Common myeloid progenitor, CD34-positive (primary cell): Measurements from ENCODE around the gene EYA4.

Source experiments
- CTCF ChIA-PET: fragments of 350-600 bp; sonication (Branson Sonifier 250); formaldehyde crosslinking; loops from one replicate; lab custom pipeline; 2021; ENCODE audit warnings: antibody characterized with exemption; lab: Charles Lee
- POLR2A ChIA-PET: fragments of 350-600 bp; sonication (Branson Sonifier 250); formaldehyde crosslinking; loops from one replicate; lab custom pipeline; 2021; ENCODE audit warnings: antibody characterized with exemption; lab: Charles Lee
- DNase-seq, 3 donors: peaks; one replicate each; pipeline versions ENCODE4 v3.0.0 to v3.0.0-alpha.2; 2013
- H3K27ac ChIP-seq, 2 experiments: 1 replicate in 1 of 2; 2 replicates in 1 of 2; pipeline ENCODE4 v1.7.0; 2013; ENCODE audit warnings: inconsistent platforms in 2 of 2, low read length in 2 of 2, mild to moderate bottlenecking in 2 of 2, low read depth in 1 of 2, moderate library complexity in 1 of 2; ENCODE audit not compliant: severe bottlenecking in 2 of 2, insufficient read depth in 1 of 2, poor library complexity in 1 of 2
- H3K27me3 ChIP-seq, 5 experiments: replicated peaks in 2 of 5; 1 replicate in 3 of 5; 2 replicates in 2 of 5; pipeline versions ENCODE4 v1.6.1 to v1.7.0; 2013; ENCODE audit warnings: low read length in 4 of 5, mild to moderate bottlenecking in 2 of 5, moderate library complexity in 2 of 5, inconsistent platforms in 1 of 5; ENCODE audit not compliant: insufficient read depth in 5 of 5, control insufficient read depth in 4 of 5
- H3K36me3 ChIP-seq, 4 experiments: 1 replicate in 2 of 4; 2 replicates in 2 of 4; pipeline versions ENCODE4 v1.6.1 to v1.7.0; 2013; ENCODE audit warnings: low read length in 3 of 4, control low read depth in 1 of 4, mild to moderate bottlenecking in 1 of 4; ENCODE audit not compliant: control insufficient read depth in 4 of 4, insufficient read depth in 4 of 4
- H3K4me1 ChIP-seq, 4 experiments: 1 replicate in 3 of 4; 2 replicates in 1 of 4; pipeline versions ENCODE4 v1.6.1 to v1.7.1; 2013; ENCODE audit warnings: low read length in 3 of 4, mild to moderate bottlenecking in 3 of 4, control low read depth in 1 of 4, inconsistent platforms in 1 of 4, moderate library complexity in 1 of 4; ENCODE audit not compliant: control insufficient read depth in 4 of 4, insufficient read depth in 4 of 4; ENCODE audit errors: control extremely low read depth in 1 of 4
- H3K4me3 ChIP-seq, 7 experiments: 1 replicate in 4 of 7; 2 replicates in 3 of 7; pipeline versions ENCODE4 v1.5.1 to v1.7.0; 2013; ENCODE audit warnings: mild to moderate bottlenecking in 7 of 7, low read length in 6 of 7, moderate library complexity in 6 of 7, inconsistent platforms in 2 of 7, low read depth in 2 of 7, control low read depth in 1 of 7; ENCODE audit not compliant: insufficient read depth in 4 of 7, control insufficient read depth in 1 of 7; ENCODE audit errors: extremely low read depth in 1 of 7
- H3K9me3 ChIP-seq, 5 experiments: 1 replicate in 4 of 5; 2 replicates in 1 of 5; pipeline versions ENCODE4 v1.6.1 to v1.7.1; 2013; ENCODE audit warnings: low read length in 4 of 5, mild to moderate bottlenecking in 2 of 5, inconsistent platforms in 1 of 5, low read depth in 1 of 5, moderate library complexity in 1 of 5; ENCODE audit not compliant: control insufficient read depth in 4 of 5, insufficient read depth in 2 of 5; ENCODE audit errors: control extremely low read depth in 1 of 5
- WGBS: methylation state at CpG from one replicate; pipeline ENCODE4 v1.1.5; 2013; ENCODE audit not compliant: insufficient coverage; 5-methylcytosine and 5-hydroxymethylcytosine counted together

Gene EYA4

DNA sequence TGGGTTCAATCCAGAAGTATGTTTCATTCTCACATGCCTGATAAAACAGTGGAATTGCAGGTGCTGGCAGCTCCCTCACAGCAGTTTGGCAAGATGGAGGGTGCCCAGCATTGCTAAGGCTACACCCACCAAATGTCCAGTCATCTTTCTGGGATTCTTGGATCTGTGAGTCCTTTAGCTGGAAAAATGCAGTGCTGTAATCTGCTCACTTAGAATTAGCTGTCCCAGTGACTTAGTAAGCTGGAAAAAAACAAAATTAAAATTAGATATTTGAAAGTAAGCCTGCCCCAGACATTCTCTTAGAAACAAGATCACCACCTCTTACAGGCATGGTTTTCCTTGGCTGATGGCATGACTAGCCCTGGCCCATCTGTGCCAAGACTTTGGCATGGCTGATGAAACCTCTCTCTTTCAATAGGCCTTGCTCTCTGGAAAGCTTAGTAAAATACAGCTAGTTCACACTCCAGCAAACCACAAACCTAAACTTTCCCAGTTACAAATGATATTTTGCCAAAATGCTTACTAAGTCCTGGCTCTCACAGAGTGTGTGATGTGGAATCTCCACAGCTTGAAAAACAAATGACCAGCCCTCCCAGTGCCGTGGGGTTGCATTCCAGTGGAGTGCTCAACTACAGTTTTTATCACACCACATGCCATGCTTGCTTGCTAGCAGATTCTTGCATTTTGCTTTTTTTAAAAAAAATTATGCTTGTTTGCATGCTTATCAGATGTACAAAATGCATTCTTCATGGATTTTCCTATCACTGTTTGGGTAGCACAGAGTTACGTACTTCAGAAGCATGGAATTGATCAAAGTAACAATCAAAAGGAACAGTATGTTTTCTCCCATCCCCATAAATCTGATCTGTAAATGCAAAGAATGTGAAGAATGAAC lies 261.5 kb downstream of the EYA4 start:
- Histone ChIP-seq H3K36me3 (no peaks in the 10 kb centered on the region), H3K9me3 (no peaks in the 10 kb centered on the region), H3K27ac (no peak overlapping the region), H3K4me1 (no peaks in the 10 kb centered on the region), H3K27me3 (peaks cover 0 to 6% (median 0%) of the 10 kb centered on the region in 5 experiments), H3K4me3 (no peak overlapping the region)
- ChIA-PET CTCF (no interaction called here), POLR2A (no interaction called here)
- no peak for DNase-seq
- WGBS: no CpG with 5 or more reads among the region's 2 CpGs

DNA sequence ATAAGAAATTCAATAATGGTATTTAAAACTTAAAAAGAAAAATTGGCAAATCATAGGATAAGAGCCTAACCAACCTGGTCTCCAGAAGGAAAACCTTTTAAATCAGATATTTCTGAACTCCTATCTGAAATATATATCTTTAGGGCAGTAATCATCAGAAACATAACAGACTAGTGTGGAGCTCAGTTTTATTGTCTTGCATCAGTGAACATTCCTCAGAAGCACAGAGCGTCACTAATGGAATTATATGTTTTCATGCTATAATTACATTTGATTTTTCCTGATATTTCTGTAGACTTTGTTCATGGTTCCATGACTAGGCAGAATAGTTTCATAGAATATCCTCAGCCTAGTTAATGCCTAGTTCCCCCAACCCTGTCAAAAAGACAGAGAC lies 262.2 kb downstream of the EYA4 start:
- H3K4me1 ChIP-seq: no peaks in the 10 kb centered on the region
- ChIA-PET CTCF (no interaction called here), POLR2A (no interaction called here)
- no peak overlapping the region for H3K27ac ChIP-seq
- H3K4me3 ChIP-seq: no peak overlapping the region
- H3K9me3 ChIP-seq: no peaks in the 10 kb centered on the region
- peaks cover 0 to 6% (median 0%) of the 10 kb centered on the region in 5 experiments for H3K27me3 ChIP-seq
- H3K36me3 ChIP-seq: no peaks in the 10 kb centered on the region
- WGBS: no CpG with 5 or more reads among the region's 1 CpG
- no peak for DNase-seq

DNA sequence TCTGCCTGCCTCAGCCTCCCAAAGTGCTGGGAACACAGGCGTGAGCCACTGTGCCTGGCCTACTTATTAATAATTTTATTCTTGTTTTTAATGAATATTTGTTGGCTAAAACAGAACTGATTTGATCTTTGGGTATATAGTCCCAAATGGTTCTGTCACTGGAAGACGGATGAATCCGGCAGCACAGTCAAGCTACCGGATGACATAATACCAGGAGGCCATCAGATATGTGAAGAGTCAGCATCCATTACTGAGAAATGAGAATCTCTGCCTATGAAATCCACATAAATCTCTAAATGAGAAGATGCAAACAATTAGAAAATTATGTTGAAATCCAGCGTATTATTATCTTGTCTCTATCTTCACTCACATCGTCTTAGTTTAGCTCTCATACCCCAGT lies 263.0 kb downstream of the EYA4 start:
- H3K27me3 ChIP-seq: peaks cover 0 to 8% (median 0%) of the 10 kb centered on the region in 5 experiments
- no peak for DNase-seq
- POLR2A ChIA-PET: no interaction called here
- WGBS: 90% methylated on average over 2 of the region's 6 CpGs
- no peaks in the 10 kb centered on the region for H3K9me3 ChIP-seq
- H3K36me3 ChIP-seq: no peaks in the 10 kb centered on the region
- H3K4me1 ChIP-seq: no peaks in the 10 kb centered on the region
- H3K27ac ChIP-seq: no peak overlapping the region
- H3K4me3 ChIP-seq: no peak overlapping the region
- CTCF ChIA-PET: no interaction called here

DNA sequence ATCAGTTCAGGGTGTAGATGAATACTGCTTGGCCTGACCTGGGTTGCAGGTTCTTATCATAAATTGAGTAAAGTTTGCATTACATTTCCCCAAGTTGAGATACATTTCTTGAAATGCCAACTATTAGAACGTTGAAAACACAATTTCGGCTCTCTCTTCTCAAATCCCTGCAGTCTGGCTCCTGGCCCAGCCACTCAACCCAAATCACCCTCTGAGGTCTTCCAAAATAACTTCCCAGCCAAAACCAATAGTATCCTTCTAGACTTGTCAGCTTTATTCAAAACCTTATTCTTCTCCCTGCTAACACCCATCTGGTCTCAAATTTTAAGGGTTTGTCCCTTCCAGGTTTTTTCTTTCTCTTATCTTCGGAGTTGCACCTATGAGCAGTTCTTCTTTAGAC lies 263.6 kb downstream of the EYA4 start:
- no peaks in the 10 kb centered on the region for H3K9me3 ChIP-seq
- no peak for DNase-seq
- WGBS: 100% methylated on average over 3 of the region's 3 CpGs
- peaks cover 0 to 8% (median 2%) of the 10 kb centered on the region in 5 experiments for H3K27me3 ChIP-seq
- ChIA-PET POLR2A (no interaction called here), CTCF (no interaction called here)
- no peaks in the 10 kb centered on the region for H3K4me1 ChIP-seq
- no peak overlapping the region for H3K4me3 ChIP-seq
- H3K36me3 ChIP-seq: no peaks in the 10 kb centered on the region
- no peak overlapping the region for H3K27ac ChIP-seq

DNA sequence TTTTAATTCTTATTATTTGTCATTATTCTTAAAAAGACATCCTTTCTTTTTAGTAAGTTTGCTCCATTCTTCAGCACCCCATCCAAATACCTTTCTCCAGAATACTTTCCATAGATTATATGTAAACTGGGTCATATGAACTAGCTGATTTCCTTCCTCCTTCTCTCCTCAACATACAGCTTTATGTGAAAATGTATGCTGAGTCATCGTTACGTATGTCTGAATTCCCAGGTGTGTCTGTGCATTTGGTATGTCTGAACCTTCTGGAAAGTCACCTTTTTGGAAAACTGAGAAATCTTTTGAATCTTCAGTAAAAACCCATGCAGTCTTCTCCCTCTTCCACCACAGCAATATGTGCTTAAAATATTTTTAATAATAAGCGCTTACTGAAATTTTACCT lies 264.5 kb downstream of the EYA4 start:
- Histone ChIP-seq H3K36me3 (no peaks in the 10 kb centered on the region), H3K27ac (no peak overlapping the region), H3K4me1 (no peaks in the 10 kb centered on the region), H3K4me3 (no peak overlapping the region), H3K27me3 (peaks cover 0 to 6% (median 0%) of the 10 kb centered on the region in 5 experiments), H3K9me3 (no peaks in the 10 kb centered on the region)
- POLR2A ChIA-PET: interaction anchor here (0.5 kb wide), 1 partner anchor 660 kb away, joined by 3 read pairs; no protein-coding TSS in a partner anchor
- DNase-seq: no peak
- WGBS: no CpG with 5 or more reads among the region's 3 CpGs
- CTCF ChIA-PET: no interaction called here

DNA sequence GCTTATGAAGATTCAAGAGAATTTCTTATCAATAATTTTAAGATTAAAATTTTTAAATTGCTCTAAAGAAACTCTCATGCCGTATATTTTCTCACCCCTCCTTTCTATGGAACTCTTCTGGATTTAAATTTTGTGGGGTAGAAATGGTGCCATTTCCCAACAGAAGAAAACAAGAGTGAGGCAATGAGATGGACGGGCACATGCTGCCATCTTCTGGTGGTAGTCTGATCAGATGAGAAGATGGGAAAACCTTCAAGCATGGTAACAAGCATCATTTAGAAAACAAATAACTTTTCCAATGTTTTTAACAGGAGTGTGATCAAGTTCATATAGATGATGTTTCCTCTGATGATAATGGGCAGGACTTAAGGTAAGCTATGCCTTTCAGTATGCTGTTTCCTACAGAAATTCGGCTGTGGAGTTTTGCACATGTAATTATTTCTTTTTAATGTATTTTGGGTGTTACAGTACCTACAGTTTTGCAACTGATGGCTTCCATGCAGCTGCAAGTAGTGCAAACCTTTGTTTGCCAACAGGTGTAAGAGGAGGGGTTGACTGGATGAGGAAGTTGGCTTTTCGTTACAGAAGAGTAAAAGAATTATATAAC lies 271.4 kb downstream of the EYA4 start:
- Histone ChIP-seq H3K27ac (no peak overlapping the region), H3K4me3 (no peak overlapping the region), H3K9me3 (no peaks in the 10 kb centered on the region), H3K36me3 (no peaks in the 10 kb centered on the region), H3K4me1 (no peaks in the 10 kb centered on the region), H3K27me3 (peaks cover 0 to 9% (median 3%) of the 10 kb centered on the region in 5 experiments)
- ChIA-PET POLR2A (no interaction called here), CTCF (interaction anchor here (1.3 to 1.4 kb wide), 2 partner anchors 548 to 681 kb away, joined by 4 to 5 read pairs; no protein-coding TSS in a partner anchor)
- WGBS: 0% methylated on average over 1 of the region's 4 CpGs
- peak; percentile 34 to 58 (median 44) for DNase-seq

DNA sequence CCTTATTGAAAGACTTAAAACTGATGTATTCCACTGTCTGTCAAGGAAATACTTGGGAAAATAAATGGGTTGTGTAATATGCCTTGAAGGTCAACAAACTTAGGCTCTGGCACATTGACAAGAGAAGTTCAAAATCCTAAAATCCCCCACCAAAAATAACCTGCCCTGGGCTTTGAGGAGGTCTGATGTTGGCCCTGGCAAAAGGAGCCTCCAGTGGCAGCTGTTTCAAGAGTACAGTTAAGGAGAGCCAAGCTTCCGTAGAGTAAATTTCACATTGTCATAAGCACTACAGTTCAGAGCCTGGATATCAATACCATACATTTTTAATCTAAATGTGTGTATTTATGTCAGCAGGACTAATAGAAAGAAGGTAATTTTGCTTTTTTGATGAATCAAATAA lies 282.7 kb downstream of the EYA4 start:
- Histone ChIP-seq H3K4me3 (no peak overlapping the region), H3K27me3 (peaks cover 2 to 7% (median 4%) of the 10 kb centered on the region in 5 experiments), H3K27ac (no peak overlapping the region), H3K4me1 (no peaks in the 10 kb centered on the region), H3K36me3 (no peaks in the 10 kb centered on the region), H3K9me3 (no peaks in the 10 kb centered on the region)
- no peak for DNase-seq
- no CpG with 5 or more reads among the region's 1 CpG for WGBS
- ChIA-PET POLR2A (no interaction called here), CTCF (no interaction called here)
